Esophagus squamous epithelium (tissue), 4 donors: ENCODE measurements around the gene PCSK5.

Experiments used
- POLR2A ChIP-seq, 4 donors: fragments of 450-650 bp; IDR thresholded peaks; one replicate each; pipeline ENCODE4 v1.6.1; 2017; ENCODE audit warnings: antibody characterized with exemption in 4 of 4, mild to moderate bottlenecking in 4 of 4, moderate library complexity in 3 of 4
- TF ChIP-seq, protein P1 (sequence below), 6 experiments: fragments of 450-650 bp in 4 of 6; fragments of 200-600 bp in 2 of 6; sonication (generic) in 2 of 6; IDR thresholded peaks; one replicate each; pipeline ENCODE4 v1.5.1; 2016 to 2019; ENCODE audit warnings: antibody characterized with exemption in 6 of 6, mild to moderate bottlenecking in 4 of 6, moderate library complexity in 4 of 6

DNA sequence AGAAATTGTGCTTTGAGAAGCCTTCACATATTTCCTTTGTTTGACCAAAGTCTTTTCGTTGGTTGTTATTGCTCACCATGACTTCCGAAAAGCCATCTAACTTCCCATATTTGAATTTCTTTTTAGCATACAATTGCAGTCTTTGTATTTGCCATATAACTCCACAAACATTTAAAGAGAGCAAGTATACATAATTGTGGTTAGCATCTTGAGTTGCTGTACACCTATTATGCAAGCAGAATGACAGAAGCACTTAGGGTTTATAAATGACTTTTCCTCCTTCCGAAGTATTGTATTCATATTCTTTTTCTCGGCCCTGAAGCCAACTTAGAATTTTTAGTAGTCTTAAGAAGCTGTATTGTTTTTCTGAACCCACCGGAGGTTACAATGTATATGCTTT lies 253.4 kb downstream of the PCSK5 start:
- TF ChIP-seq POLR2A (IDR thresholded peaks at IDR 0.05) = no peak
- TF ChIP-seq, protein P1, sequence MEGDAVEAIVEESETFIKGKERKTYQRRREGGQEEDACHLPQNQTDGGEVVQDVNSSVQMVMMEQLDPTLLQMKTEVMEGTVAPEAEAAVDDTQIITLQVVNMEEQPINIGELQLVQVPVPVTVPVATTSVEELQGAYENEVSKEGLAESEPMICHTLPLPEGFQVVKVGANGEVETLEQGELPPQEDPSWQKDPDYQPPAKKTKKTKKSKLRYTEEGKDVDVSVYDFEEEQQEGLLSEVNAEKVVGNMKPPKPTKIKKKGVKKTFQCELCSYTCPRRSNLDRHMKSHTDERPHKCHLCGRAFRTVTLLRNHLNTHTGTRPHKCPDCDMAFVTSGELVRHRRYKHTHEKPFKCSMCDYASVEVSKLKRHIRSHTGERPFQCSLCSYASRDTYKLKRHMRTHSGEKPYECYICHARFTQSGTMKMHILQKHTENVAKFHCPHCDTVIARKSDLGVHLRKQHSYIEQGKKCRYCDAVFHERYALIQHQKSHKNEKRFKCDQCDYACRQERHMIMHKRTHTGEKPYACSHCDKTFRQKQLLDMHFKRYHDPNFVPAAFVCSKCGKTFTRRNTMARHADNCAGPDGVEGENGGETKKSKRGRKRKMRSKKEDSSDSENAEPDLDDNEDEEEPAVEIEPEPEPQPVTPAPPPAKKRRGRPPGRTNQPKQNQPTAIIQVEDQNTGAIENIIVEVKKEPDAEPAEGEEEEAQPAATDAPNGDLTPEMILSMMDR (IDR thresholded peaks at IDR 0.05) = no peak
